SK-N-SH (cell line): ENCODE results near the gene DDX31.

Experiments
- FOXJ3 ChIP-seq: sonication (generic); formaldehyde crosslinking; IDR thresholded peaks from 2 replicates; pipeline ENCODE4 v1.5.1; 2020; ENCODE audit warnings: mild to moderate bottlenecking, missing genetic modification reagents
- POLR2AphosphoS5 ChIP-seq: IDR thresholded peaks from 2 replicates; pipeline ENCODE4 v1.6.1; 2012; ENCODE audit warnings: low read depth, low read length
- TCF12 ChIP-seq: IDR thresholded peaks from 2 replicates; pipeline ENCODE4 v1.4.0; 2012
- TF ChIP-seq, protein P1 (sequence below): fragments of 200-600 bp; sonication (generic); IDR thresholded peaks from 2 replicates; pipeline ENCODE4 v1.6.1; 2017; ENCODE audit warnings: antibody characterized with exemption, mild to moderate bottlenecking, moderate library complexity
- TF ChIP-seq, protein P2 (sequence below): IDR thresholded peaks from 2 replicates; pipeline ENCODE4 v1.6.1; 2012; ENCODE audit warnings: mild to moderate bottlenecking, low read depth, low read length, moderate library complexity
- TF ChIP-seq, protein P3 (sequence below): IDR thresholded peaks from 2 replicates; pipeline ENCODE4 v1.4.0; 2012; ENCODE audit warnings: low read depth, borderline replicate concordance
- TF ChIP-seq, protein P4 (sequence below): fragments of 150-350 bp; IDR thresholded peaks from 2 replicates; pipeline ENCODE4 v1.6.1; 2016; ENCODE audit warnings: mild to moderate bottlenecking, low read depth, low read length

DNA sequence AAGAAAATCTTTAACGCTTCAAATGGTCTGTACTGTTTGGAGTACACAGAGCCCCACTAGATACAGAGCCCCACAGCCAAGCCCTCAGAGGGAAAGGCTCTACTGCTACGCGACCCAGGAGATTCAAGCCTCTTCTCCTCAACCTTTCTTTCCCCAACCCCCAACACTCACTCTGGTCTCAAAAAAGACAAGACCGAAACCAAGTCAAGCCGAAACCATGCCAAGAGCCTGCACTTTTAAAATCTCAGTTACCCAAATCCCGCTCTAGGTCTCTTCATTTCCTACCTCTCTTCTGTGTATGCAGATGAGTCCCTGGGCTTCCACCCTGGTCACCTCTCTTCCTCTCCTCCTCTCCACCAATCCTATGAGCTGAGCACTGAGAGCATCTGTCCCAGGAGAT is 55.5 kb downstream of the DDX31 start:
- TF ChIP-seq, protein P1, sequence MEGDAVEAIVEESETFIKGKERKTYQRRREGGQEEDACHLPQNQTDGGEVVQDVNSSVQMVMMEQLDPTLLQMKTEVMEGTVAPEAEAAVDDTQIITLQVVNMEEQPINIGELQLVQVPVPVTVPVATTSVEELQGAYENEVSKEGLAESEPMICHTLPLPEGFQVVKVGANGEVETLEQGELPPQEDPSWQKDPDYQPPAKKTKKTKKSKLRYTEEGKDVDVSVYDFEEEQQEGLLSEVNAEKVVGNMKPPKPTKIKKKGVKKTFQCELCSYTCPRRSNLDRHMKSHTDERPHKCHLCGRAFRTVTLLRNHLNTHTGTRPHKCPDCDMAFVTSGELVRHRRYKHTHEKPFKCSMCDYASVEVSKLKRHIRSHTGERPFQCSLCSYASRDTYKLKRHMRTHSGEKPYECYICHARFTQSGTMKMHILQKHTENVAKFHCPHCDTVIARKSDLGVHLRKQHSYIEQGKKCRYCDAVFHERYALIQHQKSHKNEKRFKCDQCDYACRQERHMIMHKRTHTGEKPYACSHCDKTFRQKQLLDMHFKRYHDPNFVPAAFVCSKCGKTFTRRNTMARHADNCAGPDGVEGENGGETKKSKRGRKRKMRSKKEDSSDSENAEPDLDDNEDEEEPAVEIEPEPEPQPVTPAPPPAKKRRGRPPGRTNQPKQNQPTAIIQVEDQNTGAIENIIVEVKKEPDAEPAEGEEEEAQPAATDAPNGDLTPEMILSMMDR: no peak
- TF ChIP-seq, protein P2, sequence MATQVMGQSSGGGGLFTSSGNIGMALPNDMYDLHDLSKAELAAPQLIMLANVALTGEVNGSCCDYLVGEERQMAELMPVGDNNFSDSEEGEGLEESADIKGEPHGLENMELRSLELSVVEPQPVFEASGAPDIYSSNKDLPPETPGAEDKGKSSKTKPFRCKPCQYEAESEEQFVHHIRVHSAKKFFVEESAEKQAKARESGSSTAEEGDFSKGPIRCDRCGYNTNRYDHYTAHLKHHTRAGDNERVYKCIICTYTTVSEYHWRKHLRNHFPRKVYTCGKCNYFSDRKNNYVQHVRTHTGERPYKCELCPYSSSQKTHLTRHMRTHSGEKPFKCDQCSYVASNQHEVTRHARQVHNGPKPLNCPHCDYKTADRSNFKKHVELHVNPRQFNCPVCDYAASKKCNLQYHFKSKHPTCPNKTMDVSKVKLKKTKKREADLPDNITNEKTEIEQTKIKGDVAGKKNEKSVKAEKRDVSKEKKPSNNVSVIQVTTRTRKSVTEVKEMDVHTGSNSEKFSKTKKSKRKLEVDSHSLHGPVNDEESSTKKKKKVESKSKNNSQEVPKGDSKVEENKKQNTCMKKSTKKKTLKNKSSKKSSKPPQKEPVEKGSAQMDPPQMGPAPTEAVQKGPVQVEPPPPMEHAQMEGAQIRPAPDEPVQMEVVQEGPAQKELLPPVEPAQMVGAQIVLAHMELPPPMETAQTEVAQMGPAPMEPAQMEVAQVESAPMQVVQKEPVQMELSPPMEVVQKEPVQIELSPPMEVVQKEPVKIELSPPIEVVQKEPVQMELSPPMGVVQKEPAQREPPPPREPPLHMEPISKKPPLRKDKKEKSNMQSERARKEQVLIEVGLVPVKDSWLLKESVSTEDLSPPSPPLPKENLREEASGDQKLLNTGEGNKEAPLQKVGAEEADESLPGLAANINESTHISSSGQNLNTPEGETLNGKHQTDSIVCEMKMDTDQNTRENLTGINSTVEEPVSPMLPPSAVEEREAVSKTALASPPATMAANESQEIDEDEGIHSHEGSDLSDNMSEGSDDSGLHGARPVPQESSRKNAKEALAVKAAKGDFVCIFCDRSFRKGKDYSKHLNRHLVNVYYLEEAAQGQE: no peak
- TF ChIP-seq FOXJ3 (CRISPR knock-in tag) (no peak), TCF12 (no peak), POLR2AphosphoS5 (no peak)
- TF ChIP-seq, protein P3, sequence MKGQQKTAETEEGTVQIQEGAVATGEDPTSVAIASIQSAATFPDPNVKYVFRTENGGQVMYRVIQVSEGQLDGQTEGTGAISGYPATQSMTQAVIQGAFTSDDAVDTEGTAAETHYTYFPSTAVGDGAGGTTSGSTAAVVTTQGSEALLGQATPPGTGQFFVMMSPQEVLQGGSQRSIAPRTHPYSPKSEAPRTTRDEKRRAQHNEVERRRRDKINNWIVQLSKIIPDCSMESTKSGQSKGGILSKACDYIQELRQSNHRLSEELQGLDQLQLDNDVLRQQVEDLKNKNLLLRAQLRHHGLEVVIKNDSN: no peak
- TF ChIP-seq, protein P4, sequence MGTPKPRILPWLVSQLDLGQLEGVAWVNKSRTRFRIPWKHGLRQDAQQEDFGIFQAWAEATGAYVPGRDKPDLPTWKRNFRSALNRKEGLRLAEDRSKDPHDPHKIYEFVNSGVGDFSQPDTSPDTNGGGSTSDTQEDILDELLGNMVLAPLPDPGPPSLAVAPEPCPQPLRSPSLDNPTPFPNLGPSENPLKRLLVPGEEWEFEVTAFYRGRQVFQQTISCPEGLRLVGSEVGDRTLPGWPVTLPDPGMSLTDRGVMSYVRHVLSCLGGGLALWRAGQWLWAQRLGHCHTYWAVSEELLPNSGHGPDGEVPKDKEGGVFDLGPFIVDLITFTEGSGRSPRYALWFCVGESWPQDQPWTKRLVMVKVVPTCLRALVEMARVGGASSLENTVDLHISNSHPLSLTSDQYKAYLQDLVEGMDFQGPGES: no peak
